HG03469 (cell line): Measurements from ENCODE around the gene KHDRBS2.
A peak's percentile ranks its signal among the peaks of the same experiment; 100 is the strongest.
"Not testable (repeated sequence)": the region's sequence is repeated elsewhere in the genome, so short reads cannot be mapped to it uniquely, and the experiment has no call there.

Experiments
- ATAC-seq: cut with Tn5 transposase; IDR thresholded peaks from one replicate; pipeline ENCODE4 v1.9.1; 2021; ENCODE audit warnings: mild to moderate bottlenecking, moderate library complexity, moderate number of reproducible peaks; ENCODE audit not compliant: unreplicated experiment

Gene KHDRBS2

DNA sequence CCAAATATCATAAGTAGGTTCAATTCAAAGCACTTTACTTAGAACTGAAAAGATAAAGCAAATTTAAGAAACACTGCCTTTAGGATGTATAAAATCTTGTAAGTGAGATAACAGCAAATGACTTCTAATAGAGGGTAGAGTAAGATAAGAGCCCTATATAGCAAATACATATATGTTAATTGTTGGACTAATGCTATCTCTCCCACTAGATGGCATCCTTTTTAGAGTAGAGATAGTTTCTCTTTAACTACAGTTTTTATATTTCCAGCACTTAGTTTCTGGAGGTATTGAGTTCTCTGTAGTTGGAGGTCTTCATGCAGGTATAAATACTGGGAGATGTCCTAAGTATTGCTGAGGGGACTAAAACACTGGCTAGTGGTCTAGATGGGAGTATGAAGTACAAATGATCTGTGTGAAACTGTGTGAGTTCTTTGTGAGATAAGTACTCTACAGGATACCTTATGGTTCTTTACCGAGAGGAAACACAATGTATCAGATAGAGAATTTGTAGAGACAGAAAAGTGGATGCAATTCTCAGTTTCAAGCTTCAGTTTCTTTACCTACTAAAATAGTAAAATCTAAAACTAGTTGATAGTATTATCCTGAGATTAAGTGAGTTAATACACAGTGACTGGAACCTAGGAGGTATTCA, 399.3 kb downstream of the KHDRBS2 start:
- ATAC-seq, result no peak

DNA sequence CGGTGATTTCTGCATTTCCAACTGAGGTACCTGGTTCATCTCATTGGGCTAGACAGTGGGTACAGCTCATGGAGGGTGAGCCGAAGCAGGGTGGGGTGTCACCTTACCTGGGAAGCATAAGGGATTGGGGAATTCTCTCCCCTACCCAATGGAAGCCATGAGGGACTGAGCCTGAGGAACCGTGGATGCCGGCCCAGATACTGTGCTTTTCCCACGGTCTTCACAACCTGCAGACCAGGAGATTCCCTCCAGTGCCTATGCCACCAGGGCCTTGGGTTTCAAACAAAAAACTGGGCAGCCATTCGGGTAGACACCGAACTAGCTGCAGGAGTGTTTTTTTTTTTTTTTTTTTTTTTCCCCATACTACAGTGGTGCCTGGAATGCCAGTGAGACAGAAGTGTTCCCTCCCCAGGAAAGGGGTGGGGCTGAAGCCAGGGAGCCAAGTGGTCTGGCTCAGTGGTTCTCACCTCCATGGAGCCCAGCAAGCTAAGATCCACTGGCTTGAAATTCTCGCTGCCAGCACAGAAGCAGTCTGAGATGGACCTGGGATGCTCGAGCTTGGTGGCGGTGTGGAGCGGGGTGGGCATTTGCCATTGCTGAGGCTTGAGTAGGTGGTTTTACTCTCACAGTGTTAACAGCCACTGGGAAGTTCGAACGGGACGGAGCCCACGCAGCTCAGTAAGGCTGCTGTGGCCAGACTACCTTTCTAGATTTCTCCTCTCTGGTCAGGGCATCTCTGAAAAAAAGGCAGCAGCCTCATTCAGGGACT, 416.2 kb downstream of the KHDRBS2 start:
- no peak for ATAC-seq

DNA sequence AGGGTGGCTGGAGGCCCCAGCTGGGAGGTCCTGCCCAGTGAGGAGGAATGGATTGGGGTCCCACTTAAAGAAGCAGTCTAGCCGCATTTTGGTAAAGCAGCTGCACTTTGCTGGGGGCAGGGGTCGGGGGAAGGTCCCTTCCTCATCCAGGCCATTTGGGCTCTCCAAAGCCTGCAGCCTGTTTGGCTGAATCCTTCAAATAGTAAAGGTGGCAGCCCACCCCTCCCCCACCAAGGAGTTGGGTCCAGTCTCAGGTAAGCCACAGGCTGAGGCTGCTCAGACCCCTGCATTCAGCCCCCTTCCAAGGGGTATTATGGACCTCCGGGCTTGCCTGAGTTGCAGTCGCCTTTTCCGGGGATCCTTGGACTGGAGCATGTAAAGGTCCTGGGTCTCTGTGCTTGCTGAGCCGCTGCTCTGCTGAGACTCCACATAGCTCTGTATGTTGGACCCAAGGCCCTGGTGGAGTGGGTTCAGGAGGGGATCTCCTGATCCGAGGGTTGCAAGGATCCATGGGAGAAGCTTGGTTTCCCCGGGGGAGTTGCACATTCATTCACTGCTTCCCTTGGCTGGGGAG, 417.4 kb downstream of the KHDRBS2 start:
- no peak for ATAC-seq

DNA sequence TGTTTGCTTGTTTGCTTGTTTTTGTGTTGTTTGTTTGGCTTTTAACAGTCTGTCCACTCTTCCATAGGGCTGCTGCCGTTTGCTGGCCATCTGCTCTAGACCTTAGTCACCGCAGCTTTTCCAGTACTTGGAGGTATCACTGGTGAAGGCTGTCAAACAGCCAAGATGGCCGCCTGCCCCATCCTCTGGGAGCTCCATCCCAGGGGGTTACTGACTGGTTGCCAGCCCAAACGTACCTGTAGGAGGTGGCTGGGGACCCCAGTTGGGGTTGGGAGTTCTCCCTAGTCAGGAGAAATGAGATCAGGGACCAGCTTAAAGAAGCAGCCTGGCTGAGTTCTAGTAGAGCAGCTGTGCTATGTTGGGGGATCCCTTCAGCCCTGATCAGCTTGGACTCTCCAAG, 418.4 kb downstream of the KHDRBS2 start:
- no peak for ATAC-seq

DNA sequence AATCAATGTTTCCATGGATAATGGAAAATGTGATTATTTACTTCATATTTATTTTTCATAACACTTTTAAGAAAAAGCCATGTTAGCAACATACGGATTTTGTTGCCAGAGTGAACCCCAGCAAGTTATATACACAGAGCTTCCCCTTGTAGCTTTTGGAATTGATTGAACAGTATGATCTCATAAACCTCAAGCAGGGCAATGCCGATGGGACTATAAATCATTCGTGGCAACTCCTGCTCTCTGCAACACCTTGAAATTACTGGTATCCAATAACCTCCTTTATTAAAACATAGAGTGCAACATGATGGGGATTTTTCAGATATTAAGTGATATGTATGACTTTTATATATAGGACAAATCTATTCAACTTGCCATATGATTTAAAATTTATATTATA, 428.5 kb downstream of the KHDRBS2 start:
- no peak for ATAC-seq

DNA sequence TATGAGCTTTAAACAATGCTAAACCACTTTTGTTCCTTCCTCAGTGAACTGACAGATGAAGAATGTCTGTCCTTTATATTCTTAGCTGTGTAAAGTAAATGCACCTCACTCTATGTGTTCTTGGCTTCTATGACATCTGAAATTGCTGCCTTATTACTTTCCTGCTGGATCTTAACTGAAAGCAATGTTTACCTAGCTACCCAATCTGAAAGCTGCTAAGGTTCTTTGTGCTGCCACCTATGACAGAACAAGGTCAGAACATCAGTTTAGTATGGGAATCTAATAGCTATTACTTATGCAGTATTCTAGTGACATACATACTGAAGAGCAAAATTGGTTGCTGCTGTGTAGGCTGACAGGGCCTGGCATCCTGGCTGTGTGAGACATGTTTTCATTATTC, 444.1 kb downstream of the KHDRBS2 start:
- no peak for ATAC-seq

DNA sequence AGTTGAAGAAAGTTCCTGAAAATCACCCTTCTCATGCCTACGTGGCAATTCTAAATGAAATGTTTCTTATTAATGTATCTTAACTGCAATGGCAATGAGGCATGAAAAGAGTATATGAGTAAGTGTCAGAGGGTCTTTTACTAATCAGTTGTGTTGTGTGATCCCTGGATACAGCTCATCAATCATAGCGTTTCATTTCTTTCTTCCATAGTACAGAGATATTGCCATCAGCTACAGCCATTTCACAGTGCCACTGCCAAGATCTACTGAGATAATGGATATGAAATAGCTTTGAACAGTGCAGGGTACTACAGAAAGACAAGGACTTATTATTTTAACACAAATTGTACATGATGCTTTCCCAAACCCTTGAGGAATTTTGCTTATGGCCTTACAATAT, 450.8 kb downstream of the KHDRBS2 start:
- ATAC-seq, result no peak

DNA sequence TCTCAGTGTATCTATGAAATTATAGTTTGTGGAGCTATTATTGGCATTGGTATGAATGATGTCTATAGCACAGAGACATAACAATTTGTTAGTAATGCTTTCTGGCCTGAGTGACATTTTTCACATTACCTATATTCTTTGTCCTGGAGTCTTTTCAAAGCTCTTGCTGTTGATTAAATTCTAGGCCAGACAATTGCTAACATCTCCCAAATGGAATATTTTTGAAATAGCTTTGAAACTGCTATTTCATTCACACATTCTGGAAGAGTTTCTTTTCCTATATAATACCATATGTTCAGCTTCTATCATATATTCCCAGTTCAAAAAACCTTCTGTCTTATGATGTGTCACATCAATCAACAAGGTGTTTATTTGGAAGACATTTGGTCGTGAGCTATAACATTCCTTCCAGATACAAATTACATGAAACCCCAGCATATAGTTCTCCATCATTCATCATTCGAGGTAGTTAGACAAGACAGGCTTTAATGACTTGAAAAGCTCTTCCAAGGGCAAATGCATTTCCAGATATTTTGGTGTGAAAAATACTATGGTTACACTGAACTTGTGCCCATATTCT, 452.8 kb downstream of the KHDRBS2 start:
- ATAC-seq, result no peak

DNA sequence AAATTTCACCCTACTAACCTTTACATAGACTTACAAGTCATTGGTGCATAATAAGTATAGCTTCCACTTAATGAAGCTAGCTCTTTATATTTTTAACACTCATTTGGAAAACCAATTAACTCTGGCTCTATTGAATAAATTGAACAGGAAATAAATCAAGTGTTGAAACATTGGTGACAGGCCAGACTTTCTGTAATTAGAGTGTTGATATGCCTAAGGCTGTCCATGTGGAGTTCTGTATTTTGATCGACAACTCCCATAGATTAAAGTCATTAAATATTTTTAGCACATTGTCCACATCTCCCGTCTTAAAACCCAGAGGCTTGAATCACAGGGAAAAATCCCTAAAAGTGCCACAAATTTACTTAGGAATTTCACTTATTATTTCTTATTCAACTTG, 468.3 kb downstream of the KHDRBS2 start:
- ATAC-seq, result no peak

DNA sequence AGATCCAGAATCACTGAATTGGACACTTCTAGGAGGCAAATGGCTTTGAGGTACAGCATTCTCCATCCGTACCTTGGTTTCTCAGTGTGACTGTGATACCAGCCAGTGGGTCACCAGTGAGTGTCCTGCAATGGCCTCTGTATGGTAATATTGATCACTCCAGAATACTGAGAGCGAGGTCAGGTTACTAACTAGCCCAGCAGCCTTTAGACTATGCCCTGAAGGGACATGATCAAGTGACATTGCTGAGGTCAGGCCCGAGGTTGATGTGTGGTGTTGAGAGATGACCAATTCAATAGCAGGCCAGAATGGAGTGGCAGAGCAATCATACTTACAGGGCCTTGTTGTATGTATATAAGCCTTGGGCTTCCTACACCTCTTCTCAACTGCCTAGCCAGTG, 476.0 kb downstream of the KHDRBS2 start:
- ATAC-seq, result no peak

DNA sequence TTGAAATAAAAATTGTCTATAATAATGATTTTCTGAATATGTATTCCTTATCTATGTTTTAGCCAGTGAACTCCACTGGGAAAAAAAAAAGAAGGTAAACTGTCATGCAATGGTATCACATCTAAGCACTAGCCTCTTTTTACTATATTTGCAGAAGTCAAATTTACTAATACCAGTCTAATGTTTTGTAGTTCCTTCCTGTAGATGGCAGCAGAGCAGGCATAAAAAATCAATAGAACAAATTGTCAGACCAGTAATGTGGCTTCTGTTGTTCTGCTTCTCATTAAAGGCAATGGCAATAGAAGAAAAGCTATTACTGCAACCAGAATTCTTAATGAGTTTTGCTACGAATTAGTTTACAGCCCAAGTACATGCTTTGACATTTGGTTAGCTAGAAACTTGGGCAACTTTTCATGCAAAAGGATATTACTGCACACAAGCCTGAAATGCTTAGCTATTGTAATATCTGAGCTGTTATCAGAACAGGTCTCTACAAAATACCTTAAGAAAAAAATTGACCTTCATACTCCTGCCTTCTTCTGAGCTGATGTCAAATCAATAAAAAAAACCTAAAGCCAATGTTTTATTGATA, 476.9 kb downstream of the KHDRBS2 start:
- ATAC-seq, result peak; percentile 71

DNA sequence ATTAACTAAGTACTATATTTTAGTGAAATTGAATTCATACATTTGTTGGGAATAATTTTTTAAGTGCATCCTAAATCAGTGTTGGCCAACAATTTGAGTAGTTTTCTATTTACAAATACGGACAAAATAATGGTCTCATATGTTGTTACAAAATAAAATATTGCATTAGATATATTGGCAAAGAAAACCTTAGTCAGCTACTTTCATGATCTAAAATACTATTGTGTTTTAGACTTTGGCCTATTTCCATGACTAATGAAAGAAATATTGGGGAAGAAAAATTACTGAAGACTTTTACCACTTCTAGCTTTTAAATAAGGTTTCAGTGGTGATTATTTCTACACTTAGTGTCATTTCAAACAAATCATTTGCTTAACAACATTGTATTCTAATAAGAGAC, 498.0 kb downstream of the KHDRBS2 start:
- no peak for ATAC-seq

DNA sequence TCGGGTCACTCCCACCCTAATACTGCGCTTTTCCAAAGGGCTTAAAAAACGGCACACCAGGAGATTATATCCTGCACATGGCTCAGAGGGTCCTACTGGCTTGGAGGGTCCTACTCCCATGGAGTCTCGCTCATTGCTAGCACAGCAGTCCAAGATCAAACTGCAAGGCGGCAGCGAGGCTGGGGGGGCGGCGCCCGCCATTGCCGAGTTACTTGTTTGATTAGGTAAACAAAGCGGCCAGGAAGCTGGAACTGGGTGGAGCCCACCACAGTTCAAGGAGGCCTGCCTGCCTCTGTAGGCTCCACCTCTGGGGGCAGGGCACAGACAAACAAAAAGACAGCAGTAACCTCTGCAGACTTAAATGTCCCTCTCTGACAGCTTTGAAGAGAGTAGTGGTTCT, 516.6 kb downstream of the KHDRBS2 start:
- ATAC-seq, result not testable (repeated sequence)

DNA sequence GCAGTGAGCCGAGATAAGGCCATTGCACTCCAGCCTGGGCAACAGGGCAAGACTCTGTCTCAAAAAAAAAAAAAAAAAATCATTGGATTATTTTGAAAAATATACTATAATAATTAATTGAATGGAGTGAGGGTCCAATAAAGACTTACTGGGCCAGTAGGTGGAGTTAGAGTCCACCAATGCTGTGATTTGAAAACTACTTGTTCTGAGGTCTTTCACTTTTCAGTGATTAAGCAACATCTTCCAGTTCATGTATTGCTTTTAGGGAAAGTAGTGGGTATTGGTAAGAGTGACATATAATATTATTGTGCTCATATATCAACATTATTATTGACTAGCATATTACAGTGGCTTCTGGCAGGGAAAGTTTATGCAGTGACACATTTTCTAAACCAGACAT, 530.3 kb downstream of the KHDRBS2 start:
- no peak for ATAC-seq

DNA sequence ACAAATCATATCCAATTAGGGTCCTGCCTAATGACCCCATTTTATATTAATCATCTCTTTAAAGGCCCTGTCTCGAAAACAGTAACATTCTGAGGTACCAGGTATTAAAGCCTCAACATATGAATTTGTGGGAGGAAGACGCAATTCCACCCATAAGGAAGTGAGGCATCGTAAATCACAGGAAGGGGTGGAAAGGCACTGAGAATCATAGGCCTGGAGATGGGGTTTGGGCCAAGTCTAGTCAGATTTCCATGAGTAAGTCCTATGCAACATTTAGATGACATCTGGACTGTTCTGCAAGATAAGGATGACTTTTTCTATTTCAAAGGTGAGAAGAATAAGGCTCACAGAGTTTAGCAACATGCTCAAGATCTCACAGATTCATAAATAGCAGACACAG, 534.0 kb downstream of the KHDRBS2 start:
- ATAC-seq, result no peak

DNA sequence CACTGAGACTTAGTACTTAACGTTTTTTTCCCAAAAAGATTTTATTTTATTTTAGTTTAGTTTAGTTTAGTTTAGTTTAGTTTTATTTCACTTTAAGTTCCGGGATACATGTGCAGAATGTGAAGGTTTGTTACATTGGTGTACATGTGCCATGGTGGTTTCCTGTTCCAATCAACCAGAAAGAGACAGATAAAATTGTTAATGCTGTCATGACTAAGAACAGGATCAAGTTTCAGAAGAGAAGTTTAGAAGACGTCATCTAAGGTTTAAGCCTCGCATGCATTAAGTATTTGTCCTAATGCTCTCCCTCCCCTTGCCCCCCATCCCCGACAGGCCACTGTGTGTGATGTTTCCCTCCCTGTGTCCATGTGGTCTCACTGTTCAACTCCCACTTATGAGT, 540.0 kb downstream of the KHDRBS2 start:
- ATAC-seq, result no peak

DNA sequence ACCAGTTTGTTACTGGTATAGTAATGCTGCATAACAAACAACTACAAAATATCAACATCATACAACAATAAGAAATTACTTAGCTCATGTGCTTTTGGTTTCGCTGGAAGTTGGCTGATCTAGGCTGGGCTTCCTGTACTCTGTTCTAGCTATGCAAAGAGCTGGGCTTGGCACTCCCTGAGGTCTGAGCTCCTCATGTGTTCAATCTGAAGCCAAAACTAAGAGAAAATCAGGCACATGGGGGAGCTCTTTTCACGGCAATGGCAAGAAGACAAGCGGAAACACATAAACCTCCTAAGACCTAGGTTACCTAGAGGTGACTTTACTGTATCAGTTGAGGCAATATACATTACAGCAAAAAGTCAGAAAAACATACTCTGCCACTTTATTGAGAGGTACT, 574.2 kb downstream of the KHDRBS2 start:
- no peak for ATAC-seq

DNA sequence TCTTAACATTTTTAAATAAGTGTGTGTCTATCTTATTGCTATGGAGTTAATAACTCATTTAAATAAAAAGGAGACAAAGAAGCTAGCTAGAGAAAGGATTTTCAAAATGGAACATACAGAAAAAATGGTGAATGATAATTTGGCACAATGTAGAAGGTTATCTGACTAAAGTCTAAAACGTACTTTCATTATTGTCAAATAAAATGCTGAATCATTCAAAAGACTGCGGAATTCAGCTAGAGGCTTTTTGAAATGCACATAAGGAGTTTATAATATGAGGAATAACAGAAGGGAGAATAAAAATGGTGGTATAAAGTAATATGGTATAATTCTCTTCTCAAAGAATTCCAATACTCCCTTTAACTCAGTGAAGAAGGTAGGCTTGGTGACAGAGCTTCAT, 597.9 kb downstream of the KHDRBS2 start:
- no peak for ATAC-seq

DNA sequence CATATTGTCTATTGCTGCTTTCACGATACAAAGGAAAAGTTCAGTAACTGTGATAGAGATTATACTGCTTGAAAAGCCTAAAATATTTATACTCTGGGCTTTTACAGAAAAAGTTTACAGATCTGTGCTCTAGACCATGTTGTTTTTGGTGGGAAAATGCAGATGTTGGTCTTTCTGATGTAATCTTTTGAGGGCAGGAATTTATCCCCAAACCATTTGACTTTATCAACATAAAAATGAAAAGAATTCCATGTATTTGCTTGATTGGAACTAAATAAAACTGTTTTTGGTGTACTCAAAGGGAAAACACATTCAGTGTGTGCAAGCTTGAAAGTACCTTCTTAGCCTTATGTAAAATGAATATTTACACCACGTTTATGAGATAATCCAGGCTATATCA, 603.5 kb downstream of the KHDRBS2 start:
- ATAC-seq, result no peak

DNA sequence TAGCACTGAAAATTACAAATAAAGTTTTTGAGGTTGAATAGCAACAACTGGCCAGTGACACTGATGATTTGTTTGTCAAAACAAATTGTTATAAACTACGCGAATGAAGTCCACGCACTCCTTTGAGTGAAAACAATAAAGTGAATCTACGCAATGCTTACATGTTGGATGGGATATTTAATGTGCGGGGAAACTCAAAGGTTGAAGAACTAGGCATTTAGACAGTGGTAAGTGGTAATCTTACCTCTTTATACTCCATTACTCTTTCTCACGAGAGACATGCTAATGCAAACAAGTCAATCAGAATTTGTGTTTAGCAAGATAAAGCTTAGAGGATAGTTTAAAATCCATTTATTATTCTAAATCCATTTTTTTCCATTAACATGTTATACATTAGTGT, 606.4 kb downstream of the KHDRBS2 start:
- ATAC-seq, result no peak

DNA sequence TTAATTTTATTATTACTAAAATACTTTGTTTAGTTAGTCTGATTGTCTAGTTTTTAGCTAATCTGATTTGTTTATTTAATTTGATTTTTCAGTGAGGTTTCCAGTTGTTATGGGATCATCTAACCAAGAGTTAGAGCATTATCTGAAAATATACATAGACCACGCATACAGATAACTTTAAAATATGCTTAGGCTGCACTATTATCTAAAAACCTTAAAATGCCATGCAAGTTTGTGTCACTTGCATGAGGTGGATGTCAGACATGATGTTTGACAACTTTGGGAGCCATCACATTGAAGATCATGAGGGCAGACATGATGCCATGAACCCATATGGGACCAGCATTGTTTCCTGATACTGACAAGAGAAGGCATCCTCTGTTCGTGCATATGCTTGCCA, 610.3 kb downstream of the KHDRBS2 start:
- ATAC-seq, result no peak

DNA sequence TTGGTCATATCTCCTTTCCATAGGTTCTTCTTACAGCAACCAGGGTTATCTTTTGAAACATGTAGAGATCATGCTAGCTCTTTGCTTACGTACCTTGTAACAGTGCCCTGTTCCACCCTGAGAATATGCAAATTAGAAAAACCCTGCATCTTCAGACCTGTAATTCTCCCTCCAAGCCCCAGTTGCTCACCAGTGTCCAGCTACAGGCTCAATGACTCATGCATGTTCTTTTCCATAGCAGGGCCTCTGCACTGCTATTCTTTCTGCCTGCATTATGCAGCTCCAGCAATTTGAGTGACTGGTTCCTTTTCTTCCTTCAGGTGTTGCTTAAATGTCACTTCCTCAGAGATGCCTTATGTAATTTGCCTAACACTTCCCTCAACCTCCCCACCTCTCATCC, 636.2 kb downstream of the KHDRBS2 start:
- ATAC-seq, result no peak
